GM18519 (cell line): Measurements from ENCODE around the gene DDAH1.

Source experiments
- ATAC-seq: cut with Tn5 transposase; IDR thresholded peaks from one replicate; pipeline ENCODE4 v1.9.1; 2021; ENCODE audit warnings: mild to moderate bottlenecking, moderate library complexity; ENCODE audit not compliant: unreplicated experiment, low FRiP score

Gene DDAH1

DNA sequence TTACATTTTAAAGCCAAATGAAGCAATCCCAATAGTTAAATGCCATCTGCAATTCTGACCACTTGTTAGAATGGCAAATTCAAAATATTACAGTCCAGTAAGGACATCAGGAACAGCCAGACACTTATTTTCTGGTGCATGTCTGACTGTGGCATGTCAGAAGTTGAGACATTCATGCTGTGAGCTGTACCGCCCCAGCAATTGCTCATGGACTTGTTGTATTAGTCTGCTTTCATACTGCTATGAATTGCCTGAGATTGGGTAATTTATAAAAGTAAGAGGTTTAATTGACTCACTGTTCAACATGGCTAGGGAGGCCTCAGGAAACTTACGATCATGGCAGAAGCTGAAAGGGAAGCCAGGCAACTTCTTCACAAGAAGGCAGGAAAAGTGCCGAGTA, 19.1 kb downstream of the DDAH1 start:
- no peak for ATAC-seq

DNA sequence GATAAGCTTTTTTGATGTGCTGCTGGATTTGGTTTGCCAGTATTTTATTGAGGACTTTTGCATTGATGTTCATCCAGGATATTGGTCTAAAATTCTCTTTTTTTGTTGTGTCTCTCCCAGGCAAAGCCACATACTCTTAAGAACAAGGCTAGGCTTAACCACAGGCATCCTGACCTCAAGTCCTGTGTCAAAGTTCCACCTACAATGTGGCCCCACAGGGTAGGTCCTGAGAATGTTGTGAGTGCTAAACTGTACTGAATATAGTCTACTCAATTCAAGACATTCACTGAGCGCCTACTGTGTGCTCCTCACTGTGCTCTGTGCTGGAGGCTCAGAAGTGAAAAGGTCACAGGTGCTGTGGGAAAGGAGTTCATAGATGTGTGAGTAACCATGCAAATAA, 20.6 kb downstream of the DDAH1 start:
- ATAC-seq = no peak

DNA sequence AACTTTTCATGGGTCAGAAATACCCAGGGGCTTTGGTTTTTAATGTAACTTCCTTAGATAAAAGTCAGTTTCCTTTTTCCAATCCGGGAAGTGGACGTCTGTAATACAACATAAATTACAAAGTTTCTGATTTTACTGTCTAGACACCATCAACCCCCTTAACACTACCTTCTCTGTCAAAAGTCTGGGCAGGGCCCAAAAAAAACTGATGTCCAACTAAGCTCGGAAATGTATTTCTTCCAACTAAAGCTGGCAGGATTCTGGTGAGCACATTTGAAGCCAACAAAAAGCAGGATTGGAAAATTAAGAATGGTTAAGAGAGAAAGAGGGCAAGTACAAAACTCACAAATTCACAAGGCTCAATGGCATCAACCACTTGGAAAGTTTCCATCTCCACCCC, 24.3 kb downstream of the DDAH1 start:
- ATAC-seq = no peak

DNA sequence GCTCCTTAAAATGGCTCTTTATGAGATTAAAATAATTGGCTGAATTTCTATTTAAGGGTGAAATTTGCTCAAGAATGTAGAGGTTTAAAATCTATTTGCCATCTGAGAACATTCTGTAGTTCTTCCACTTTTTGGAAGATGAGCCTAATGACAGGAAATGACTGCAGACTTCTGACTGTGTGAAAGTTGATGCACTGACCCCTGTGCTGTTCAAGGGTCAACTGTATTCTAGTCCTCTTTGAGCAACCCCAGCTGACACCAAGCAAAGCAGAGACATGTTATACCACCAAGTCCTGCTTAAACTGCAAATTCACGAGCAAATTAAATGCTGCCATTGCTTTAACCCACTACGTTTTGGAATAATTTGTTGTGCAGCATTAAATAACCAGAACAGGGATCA, 26.6 kb downstream of the DDAH1 start:
- no peak for ATAC-seq

DNA sequence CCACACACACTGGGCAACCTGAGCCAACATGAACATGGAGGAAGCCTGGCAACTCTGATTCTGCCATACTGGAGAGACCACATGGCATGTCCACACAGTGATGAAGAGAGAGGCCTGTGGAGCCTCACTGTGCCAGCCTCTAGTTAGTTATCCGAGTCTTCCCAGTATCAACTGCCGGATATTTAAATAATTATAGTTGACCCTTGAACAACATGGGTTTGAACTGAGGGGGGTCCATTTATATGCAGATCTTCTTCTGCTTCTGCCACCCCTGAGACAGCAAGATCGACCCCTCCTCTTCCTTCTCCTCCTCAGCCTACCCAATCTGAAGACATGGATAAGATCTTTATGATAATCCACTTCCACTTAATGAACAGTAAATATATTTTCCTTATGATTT, 27.8 kb downstream of the DDAH1 start:
- no peak for ATAC-seq

DNA sequence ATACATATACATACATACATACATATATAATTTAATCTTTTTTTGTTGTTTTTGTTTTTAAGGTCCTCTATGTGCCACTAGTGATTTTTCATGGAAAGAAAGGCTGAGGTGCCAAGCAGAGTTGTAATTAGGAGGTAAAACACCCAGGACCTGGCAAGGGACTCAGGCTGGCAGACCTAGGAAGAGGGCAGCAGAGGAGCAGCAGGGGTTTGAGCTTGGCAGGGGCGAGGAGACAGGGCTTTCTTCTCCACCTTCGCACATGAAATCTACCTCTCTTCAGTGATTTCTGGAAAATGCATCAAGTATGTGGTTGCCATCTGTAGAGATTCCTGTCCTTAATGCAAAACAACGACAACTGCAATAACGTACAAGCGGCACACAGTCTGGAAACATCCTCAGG, 31.9 kb downstream of the DDAH1 start:
- ATAC-seq = no peak

DNA sequence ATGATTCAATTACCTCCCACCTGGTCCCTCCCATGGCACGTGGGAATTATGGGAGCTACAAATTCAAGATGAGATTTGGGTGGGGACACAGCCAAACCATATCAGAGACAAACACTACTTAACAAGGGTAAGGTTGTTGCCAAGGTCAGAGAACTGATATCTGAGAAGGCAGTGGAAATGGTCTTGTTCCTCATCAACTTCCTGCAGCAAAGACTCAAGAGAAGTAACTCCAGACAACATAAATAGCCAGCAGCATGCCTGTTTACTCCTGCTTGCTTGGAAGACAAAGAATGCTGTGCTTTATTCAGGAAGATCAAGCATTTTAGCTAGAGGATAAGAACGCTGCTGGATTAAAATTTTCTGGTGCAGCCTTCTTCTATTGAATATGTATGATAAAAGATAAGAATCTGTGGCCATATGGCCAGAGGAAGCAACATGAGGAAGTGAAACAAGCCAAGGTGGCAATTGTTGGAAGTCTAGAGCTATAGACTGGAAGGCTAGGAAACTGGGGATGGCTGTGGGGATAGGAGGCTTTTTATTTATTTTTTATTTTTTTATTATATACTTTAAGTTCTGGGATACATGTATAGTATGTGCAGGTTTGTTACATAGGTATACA, 36.4 kb downstream of the DDAH1 start:
- ATAC-seq = no peak

DNA sequence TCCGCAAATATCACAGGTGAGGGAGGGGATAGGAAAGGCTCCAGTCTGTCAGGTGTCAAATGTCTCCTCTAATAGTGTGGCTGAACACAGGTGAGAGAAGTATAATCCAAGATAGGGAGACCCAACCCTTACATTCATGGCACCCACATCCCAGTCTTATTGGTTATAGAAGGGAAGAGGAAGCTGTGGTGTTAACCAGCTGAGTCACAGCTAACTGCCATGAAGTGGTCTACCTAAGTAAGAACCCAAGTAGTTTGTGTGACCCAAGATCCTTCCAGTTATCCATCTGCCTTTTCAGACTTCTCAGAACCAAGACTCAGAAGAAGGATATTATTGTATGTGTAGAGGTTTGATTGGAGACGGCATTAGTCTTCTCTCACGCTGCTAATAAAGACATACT, 37.1 kb downstream of the DDAH1 start:
- no peak for ATAC-seq

DNA sequence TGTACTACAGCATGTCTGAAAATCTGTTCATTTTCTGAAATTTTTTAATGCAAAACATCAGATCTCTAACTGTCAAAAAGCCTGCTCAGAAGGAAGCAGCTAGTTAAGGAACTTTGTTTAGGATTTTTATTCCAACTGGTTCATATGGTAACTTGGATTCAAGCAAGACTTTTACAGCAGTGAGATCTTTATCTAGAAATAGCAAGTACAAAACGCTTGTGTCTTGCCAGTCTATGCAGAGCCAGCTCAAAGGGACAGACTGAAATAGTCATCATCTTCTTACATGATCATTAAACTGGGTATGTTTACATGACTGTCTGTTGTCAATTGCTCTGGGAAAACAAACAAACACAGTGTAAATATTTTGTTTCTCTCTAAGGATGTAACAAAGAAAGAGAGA, 37.6 kb downstream of the DDAH1 start:
- ATAC-seq = no peak

DNA sequence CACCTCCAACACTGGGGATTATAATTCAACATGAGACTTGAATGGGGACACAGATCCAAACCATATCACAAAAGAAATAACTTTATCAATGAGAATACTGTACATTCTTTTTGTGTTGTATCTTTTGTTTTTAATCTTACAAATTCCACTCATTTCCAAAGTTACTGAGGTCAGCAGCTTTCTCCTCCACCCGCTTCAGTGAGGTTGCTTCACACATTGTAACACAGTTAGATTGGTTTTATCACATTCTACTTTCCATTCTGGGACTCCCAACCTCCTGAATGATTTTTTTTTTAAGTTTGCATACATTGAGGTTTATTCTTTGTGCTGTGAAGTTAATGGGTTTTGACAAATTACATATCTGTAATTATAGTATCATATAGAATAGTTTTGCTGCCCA, 43.8 kb downstream of the DDAH1 start:
- no peak for ATAC-seq

DNA sequence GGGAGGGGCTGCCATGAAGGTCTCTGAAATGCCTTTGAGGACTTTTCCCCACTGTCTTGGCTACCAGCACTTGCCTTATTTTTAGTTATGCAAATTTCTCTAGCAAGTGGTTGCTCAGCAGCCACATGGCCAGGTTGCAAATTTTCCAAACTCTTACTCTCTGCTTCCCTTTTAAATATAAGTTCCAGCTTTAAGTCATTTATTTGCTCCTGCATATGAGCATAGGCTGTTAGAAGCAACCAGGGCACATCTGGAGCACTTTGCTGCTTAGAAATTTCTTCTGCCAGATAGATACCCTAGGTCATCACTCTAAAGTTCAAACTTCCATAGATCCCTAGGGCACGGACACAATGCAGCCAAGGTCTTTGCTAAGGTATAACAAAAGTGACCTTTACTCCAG, 44.8 kb downstream of the DDAH1 start:
- no peak for ATAC-seq

DNA sequence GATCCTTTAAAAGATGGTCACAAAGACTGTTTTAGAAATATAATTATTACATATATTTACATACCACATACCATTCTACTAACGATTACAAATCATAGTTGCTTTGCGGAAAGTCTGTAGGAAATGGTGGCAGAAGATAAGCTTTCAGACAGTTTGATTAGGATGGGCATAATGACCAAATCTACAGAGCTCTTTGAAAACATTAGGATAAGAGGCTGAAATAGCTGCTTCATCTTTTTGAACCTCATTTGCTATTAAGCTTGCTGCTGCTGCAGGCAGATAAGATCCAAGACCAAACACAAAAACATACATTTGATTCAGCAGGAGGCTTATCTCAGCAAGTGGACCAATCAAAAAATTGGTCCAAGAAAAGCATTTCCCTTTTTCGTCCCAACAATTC, 47.1 kb downstream of the DDAH1 start:
- no peak for ATAC-seq

DNA sequence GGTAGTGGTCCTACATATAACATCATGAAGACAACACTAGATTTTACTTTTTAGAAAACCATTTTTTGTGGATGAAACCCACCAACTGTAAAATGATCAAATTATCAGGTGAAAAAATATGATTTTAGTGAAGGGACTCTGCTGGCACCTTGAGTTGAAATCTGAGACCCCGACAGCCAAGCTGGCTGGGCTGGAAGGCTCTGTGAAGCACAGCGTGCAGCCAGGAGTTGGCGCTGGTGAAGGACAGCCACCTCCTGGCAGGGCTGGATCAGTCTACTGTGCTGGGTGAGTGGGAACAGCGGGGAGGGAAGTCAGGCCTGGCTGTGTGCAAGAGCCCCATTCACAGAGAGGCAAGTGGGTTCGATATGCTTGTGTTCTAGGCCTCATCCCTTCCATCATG, 47.9 kb downstream of the DDAH1 start:
- no peak for ATAC-seq

DNA sequence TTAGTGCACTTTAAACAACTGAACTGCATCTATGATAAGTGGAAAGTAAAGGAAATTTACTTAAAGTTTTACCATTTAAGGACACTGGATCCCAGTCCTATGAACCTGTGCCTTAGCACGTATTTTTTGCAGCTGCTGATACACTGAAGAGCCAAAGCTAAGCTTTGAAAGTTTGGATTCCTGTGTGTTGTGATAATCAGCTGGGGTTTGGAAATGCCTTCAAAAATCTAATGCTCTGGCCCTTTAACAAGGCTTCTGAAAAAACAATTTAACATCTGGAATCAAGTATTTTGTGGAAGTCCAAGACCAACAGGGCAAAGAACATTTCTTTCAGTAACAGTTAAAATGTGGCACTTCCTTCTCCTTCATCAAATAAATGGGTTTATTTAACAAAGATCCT, 51.8 kb downstream of the DDAH1 start:
- ATAC-seq = no peak

DNA sequence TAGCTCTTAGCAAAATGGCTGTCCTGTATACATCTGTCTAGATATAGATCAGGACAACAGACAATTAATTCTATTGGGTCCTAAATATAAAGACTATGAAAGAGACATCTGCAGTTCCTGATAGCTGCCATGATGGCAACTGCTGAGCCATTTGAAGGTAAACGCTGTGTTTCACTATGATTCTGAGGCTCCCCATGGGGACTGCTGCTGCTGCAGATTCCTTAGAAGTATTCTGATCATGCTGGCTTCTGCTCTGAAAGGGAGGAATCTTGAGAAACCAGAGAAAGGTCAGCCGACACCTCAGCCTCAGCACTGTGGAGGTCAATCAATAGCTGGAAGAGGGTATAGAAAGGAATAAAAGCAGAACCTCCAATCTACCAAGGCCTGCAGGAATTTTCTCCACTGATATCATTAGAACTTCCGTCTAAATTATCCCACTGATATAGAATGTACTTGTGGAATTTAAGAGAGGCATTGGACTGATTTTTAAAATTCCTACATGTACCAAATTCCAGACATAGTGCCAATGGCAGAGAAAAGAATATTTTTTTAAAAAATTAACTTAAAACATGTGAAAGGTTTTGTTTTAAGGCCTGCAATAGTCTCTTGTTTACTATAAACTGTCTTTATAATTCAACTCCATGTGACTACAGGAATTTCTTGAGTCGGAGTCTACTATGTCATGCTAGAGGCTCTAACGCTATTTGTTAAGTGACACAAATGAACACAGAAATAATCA, 53.2 kb downstream of the DDAH1 start:
- no peak for ATAC-seq

DNA sequence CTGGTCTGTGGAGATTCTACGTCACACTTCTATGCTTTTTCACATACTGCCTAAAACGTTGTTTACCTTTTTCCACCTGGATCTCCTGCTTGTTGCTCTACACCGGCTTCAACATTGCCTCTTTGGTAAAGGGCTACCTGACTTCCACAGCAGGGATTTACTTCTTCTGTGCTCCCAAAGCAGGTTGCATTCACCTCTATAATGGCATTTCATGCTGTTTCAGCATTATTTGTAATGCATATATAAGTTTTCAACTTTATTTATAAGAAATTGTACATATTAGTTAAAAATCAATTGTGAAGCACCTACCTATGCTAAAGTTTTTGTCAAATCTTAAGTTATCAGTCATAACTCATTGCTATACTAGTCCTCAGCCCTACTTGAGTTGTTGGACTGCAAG, 55.4 kb downstream of the DDAH1 start:
- no peak for ATAC-seq

DNA sequence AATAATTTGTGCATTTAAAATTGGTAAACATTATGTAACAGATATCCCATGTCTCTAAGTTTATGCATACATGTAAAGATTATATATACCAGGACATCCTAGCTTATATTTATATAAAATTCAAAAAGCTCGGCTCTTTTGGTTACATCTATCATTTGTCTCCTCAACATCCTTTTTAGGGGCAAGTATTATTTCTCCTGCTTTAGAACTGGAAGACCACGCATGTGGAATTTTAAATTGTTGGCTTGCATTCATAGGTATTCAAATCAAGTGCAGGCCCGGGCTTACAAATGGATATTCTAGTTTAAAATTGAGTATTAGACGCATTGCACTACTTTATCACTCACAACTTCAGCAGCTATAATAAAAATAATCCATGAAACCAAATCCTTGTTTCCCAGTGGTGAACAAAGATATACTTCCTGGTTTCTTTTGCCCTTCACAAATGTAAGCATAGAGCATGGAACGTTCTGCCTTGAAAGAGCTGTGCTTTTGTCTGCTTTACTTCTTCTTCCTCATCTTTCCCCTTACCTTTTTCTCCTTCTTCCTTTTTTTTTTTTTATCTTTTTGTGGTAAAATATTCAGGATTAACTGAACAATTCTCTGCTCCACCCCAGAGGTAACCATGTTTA, 57.1 kb downstream of the DDAH1 start:
- no peak for ATAC-seq

DNA sequence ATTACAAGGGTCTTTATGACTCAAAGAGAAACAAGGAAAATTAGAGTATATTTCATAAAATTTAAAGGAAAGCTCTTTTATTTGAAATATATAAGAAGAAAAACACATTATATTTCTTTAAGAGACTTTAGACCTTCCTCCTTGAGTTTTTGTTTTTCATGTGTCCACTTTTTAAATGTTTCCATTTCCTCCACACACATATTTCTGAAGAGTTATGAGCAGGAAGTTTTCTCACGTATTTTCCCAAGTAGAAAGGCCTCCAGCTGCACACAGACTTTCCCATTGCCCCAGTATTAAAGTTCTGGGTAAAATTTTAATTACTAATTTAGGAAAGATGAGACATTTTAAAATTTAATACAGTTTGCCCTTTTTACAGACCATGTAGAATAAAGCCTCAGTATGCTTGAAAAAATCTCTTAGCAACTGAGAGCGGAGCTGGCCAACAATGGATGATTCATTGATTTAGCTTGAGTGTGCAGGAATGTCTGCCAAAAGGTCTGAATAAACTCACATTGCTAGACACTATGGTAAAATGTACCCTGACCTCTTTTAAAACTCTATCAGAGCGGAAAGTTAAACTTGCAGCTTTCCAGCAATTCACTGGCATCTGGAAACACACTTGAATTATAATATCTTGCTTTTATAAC, 57.9 kb downstream of the DDAH1 start:
- no peak for ATAC-seq

DNA sequence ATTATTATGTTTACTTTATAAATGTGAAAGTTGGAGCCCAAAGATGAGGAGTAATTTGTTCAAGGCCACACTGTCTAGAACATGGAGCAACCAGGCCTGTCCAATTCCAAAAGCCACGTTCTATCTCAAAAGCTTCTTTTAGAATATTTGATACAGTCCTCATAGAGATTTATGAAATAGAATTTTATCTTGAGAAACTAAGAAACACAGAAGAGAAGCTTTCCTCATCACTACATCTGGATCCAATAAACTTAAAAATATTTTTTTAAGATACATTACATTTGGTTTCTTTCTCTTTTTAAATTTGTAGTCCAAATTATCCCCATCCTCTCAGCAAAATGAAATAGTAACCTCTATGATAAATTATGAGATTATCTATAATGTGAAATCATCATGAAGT, 58.9 kb downstream of the DDAH1 start:
- no peak for ATAC-seq

DNA sequence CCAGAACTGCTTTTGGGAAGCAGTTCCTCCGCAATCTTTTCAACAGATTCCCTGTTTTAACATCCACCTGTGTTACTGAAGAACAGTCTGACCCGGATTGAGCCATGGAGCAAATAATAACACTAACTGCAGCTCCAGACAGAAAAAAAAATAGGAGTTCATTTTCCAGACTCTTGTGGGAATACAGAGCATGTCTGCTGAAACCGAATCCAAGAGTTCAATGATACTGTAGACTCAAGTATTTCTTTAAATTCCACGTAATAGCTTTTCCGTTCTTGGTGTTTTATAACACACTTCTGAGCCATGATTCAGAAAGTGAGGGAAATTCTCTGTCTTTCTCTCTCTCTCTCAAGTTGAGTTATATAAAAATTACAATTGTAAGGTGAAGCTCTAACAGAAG, 60.6 kb downstream of the DDAH1 start:
- ATAC-seq = no peak

DNA sequence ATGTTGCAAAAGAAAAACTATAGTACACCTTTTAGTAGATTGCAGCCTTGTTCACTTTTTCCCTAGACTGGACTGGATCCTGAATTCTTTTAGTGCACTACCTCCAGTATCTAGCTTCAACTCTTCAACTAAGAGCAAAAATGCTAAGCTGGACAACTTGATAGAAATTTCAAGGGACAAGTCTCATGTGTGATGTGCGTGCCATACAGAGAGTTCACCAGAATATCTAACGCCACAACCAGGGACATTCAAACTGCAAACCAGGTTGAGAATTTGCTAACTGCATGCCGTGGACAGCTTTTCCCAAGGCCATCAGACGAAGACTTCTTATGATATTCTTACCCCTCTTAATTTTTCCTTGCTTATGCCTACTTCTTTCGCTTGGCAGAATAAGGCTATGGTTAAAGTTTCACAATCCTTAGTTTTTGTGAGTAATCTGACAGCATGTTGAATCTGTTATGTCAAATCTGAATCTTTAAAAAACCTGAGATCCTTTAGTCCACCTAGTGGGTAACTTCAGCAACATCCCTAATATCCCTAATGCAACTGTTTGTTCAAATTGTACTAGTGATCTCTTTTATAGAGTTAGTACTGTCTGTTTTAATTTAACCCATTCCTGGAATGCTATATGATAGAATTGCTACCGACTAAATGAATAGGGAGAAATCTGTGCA, 66.4 kb downstream of the DDAH1 start:
- ATAC-seq = no peak
